ENCODE results near the gene NPAS3. TPM values are rescaled to one million over a fixed set of nuclear protein-coding genes. Genes with fewer than 3 reads are reported as not detected.

NPAS3 gene
- total and polyA plus RNA-seq, 4 experiments from 2014 or later = not detected

DNA sequence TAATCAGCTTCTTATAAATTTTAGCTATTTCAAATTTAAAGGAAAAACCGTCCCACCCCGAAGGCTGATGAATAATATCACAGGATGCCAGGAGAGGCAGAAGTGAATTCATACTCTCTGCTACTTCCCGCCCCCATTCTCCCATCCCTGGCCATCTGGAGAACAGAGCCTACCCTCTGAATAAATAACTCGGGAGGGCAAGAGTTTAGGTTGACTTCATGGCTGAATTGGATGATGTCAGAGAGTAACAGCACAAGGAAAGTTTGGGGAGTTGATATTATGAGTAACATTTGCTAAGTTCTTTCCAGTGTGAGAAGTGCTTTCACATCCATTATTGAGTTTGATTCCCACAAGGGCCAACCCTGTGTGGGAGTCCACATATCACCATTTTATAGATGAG, 770.6 kb downstream of the NPAS3 start:
- Mint-ChIP-seq H3K27ac (no peak overlapping the region), H3K36me3 (no peaks in the 10 kb centered on the region), H3K9me3 (peaks cover 0 to 2% (median 0%) of the 10 kb centered on the region in 8 donors), H3K4me1 (no peaks in the 10 kb centered on the region), H3K27me3 (no peaks in the 10 kb centered on the region), H3K4me3 (no peak overlapping the region)
- CTCF ChIA-PET (ENCODE audit: partially characterized antibody) = no interaction called here
- DNase-seq = no peak
- POLR2A ChIA-PET (ENCODE audit: partially characterized antibody) = no interaction called here
- intact Hi-C loops (cut with micrococcal nuclease) = no loop called here
- Histone ChIP-seq H3K36me3 (ENCODE audit: insufficient read depth, low read length) (no peaks in the 10 kb centered on the region), H3K9me3 (ENCODE audit: control insufficient read depth in 1 of 2, low read length in 2 of 2) (no peaks in the 10 kb centered on the region), H3K27ac (ENCODE audit: low read depth, low read length) (no peak overlapping the region), H3K4me3 (ENCODE audit: low read length in 2 of 2) (no peak overlapping the region), H3K4me1 (ENCODE audit: insufficient read depth, low read length) (no peaks in the 10 kb centered on the region), H3K27me3 (ENCODE audit: insufficient read depth, low read length) (no peaks in the 10 kb centered on the region)

DNA sequence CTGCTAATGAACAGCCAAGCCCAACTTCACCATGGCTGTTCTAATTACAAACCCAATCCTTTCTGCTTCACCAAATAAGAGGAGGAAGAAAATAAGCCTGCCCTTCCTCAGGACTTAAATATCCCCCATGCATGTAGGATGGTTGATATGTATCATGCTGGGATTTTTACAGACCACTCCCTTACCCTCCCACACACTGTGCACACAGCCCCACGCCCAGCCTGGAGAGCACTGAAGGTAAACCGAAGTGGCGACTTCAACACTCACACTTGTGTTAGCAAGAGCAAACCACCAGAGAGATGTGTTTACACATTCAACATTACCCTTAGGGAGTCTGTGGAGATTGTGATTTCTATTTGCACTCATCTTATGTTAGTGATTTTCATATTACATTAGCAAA, 771.0 kb downstream of the NPAS3 start:
- no peaks in the 10 kb centered on the region for H3K9me3 ChIP-seq (ENCODE audit: control insufficient read depth in 1 of 2, low read length in 2 of 2)
- ChIA-PET CTCF (ENCODE audit: partially characterized antibody) (no interaction called here), POLR2A (ENCODE audit: partially characterized antibody) (no interaction called here)
- Mint-ChIP-seq H3K27ac (no peak overlapping the region), H3K9me3 (peaks cover 0 to 2% (median 0%) of the 10 kb centered on the region in 8 donors), H3K36me3 (no peaks in the 10 kb centered on the region), H3K4me1 (no peaks in the 10 kb centered on the region), H3K4me3 (no peak overlapping the region), H3K27me3 (no peaks in the 10 kb centered on the region)
- no peaks in the 10 kb centered on the region for H3K36me3 ChIP-seq (ENCODE audit: insufficient read depth, low read length)
- DNase-seq = no peak
- intact Hi-C loops (cut with micrococcal nuclease) = no loop called here
- H3K27ac ChIP-seq (ENCODE audit: low read depth, low read length) = no peak overlapping the region
- no peaks in the 10 kb centered on the region for H3K4me1 ChIP-seq (ENCODE audit: insufficient read depth, low read length)
- H3K4me3 ChIP-seq (ENCODE audit: low read length in 2 of 2) = no peak overlapping the region
- no peaks in the 10 kb centered on the region for H3K27me3 ChIP-seq (ENCODE audit: insufficient read depth, low read length)

DNA sequence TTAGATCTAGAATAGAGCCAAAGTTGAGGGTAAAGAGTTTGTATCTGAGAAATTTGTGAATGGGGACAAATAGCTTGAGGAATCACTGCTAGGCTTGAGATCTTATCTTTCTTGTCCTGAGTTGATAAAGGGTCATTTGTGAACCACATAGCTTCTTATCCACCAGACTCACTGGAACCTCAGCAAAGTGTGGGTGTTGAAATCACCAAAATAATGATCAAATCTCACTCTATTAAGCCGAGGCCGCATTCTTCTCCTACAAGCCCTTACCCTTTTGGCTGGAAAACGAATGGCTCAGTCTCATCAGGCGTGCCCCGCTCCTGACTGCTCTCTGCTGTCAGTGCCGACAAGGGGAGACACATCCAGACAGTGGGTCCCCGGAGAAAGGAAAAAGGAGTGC, 771.6 kb downstream of the NPAS3 start:
- POLR2A ChIA-PET (ENCODE audit: partially characterized antibody) = no interaction called here
- Mint-ChIP-seq H3K4me1 (no peaks in the 10 kb centered on the region), H3K4me3 (no peak overlapping the region), H3K36me3 (no peaks in the 10 kb centered on the region), H3K27me3 (no peaks in the 10 kb centered on the region), H3K27ac (no peak overlapping the region), H3K9me3 (peaks cover 0 to 2% (median 0%) of the 10 kb centered on the region in 8 donors)
- no peak for DNase-seq
- intact Hi-C loops (cut with micrococcal nuclease) = no loop called here
- Histone ChIP-seq H3K4me3 (ENCODE audit: low read length in 2 of 2) (no peak overlapping the region), H3K27me3 (ENCODE audit: insufficient read depth, low read length) (no peaks in the 10 kb centered on the region), H3K9me3 (ENCODE audit: control insufficient read depth in 1 of 2, low read length in 2 of 2) (no peaks in the 10 kb centered on the region), H3K36me3 (ENCODE audit: insufficient read depth, low read length) (no peaks in the 10 kb centered on the region), H3K27ac (ENCODE audit: low read depth, low read length) (no peak overlapping the region), H3K4me1 (ENCODE audit: insufficient read depth, low read length) (no peaks in the 10 kb centered on the region)
- CTCF ChIA-PET (ENCODE audit: partially characterized antibody) = no interaction called here

DNA sequence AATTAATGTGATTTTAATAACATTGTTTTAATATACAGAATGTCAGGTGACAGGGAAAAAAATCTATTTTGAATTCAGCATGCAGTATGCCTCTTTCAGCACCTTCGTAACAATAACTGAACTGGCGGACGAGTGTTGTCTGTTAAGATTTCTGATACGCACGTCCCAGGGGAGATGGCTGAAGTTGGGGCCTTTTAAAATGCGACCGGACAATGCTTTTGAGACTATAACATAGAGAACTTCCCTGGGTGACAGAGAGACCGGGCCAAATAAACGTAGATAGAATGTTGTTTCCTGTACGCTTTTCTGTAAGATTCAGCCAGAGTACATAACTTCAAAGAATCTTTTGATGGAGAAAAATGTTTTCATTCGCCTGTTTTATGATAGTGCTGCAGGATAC, 772.5 kb downstream of the NPAS3 start:
- no peak overlapping the region for H3K27ac Mint-ChIP-seq
- Histone ChIP-seq H3K9me3 (ENCODE audit: control insufficient read depth in 1 of 2, low read length in 2 of 2) (no peaks in the 10 kb centered on the region), H3K27ac (ENCODE audit: low read depth, low read length) (no peak overlapping the region), H3K4me1 (ENCODE audit: insufficient read depth, low read length) (no peaks in the 10 kb centered on the region), H3K27me3 (ENCODE audit: insufficient read depth, low read length) (no peaks in the 10 kb centered on the region), H3K4me3 (ENCODE audit: low read length in 2 of 2) (no peak overlapping the region), H3K36me3 (ENCODE audit: insufficient read depth, low read length) (no peaks in the 10 kb centered on the region)
- ChIA-PET POLR2A (ENCODE audit: partially characterized antibody) (no interaction called here), CTCF (ENCODE audit: partially characterized antibody) (no interaction called here)
- no peak for DNase-seq
- no peaks in the 10 kb centered on the region for H3K36me3 Mint-ChIP-seq
- no peaks in the 10 kb centered on the region for H3K27me3 Mint-ChIP-seq
- H3K9me3 Mint-ChIP-seq = peaks cover 0 to 2% (median 0%) of the 10 kb centered on the region in 8 donors
- H3K4me3 Mint-ChIP-seq = no peak overlapping the region
- no peaks in the 10 kb centered on the region for H3K4me1 Mint-ChIP-seq
- intact Hi-C loops (cut with micrococcal nuclease) = no loop called here

DNA sequence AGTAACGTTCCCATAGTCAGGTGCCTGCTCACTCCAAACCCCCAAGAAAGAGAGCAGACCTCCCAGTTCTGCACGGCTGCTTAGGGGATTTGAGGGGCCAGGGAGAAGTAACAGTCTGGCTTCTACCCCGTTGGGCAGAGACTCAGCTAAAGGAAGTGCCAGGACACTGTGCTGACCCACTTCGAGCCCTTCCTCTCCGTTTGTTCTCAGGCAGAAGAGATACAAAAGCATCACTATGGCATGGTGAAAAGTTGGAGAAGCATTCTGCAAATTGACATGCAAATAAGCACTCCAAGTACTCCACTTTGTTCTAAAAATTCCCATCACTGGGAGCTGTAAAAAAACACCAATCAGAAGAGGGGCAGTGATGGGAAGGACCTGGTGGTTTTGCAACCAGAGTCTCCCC, 773.1 kb downstream of the NPAS3 start:
- Mint-ChIP-seq H3K27me3 (no peaks in the 10 kb centered on the region), H3K27ac (no peak overlapping the region), H3K36me3 (no peaks in the 10 kb centered on the region), H3K4me1 (no peaks in the 10 kb centered on the region), H3K9me3 (peaks cover 0 to 6% (median 0%) of the 10 kb centered on the region in 8 donors), H3K4me3 (no peak overlapping the region)
- no peak overlapping the region for H3K4me3 ChIP-seq (ENCODE audit: low read length in 2 of 2)
- ChIA-PET CTCF (ENCODE audit: partially characterized antibody) (no interaction called here), POLR2A (ENCODE audit: partially characterized antibody) (no interaction called here)
- no peak for DNase-seq
- intact Hi-C loops (cut with micrococcal nuclease) = no loop called here
- no peaks in the 10 kb centered on the region for H3K27me3 ChIP-seq (ENCODE audit: insufficient read depth, low read length)
- H3K4me1 ChIP-seq (ENCODE audit: insufficient read depth, low read length) = no peaks in the 10 kb centered on the region
- H3K27ac ChIP-seq (ENCODE audit: low read depth, low read length) = no peak overlapping the region
- no peaks in the 10 kb centered on the region for H3K9me3 ChIP-seq (ENCODE audit: control insufficient read depth in 1 of 2, low read length in 2 of 2)
- no peaks in the 10 kb centered on the region for H3K36me3 ChIP-seq (ENCODE audit: insufficient read depth, low read length)

DNA sequence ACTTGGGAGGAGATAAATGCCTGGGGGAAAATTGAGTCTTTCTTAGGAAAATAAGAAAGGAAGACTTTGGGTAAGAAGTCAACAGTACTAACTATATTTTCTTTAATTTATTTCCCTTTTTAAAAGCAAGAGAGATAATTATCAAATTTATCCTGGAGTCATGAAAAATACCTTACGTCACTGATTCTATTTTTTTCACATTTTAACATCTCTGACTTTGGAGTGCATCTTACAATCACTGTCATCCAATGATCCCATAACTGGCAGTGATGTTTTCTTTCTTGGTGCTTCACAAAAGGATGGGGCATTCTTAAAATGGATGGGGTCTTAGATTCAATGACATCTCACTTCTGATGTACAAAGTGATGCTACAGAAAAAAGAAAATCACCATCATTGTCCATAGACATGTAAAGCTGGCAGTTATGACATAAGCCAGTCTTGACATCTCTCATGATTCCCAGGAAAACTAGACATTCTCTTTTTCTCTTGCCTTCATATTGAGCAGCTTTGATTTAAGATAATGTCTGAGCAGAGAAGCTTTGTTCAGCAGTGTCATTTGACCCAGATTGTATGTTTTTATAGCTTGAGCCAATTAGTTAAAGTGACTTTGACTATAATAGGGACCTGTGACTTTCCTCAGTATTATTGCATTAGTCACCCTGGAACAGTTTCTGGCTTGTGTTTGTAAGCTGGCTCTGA, 776.0 kb downstream of the NPAS3 start:
- Histone ChIP-seq H3K9me3 (ENCODE audit: control insufficient read depth in 1 of 2, low read length in 2 of 2) (no peaks in the 10 kb centered on the region), H3K27me3 (ENCODE audit: insufficient read depth, low read length) (no peaks in the 10 kb centered on the region), H3K4me1 (ENCODE audit: insufficient read depth, low read length) (no peaks in the 10 kb centered on the region), H3K36me3 (ENCODE audit: insufficient read depth, low read length) (no peaks in the 10 kb centered on the region), H3K27ac (ENCODE audit: low read depth, low read length) (no peak overlapping the region), H3K4me3 (ENCODE audit: low read length in 2 of 2) (no peak overlapping the region)
- Mint-ChIP-seq H3K27ac (no peak overlapping the region), H3K4me1 (no peaks in the 10 kb centered on the region), H3K27me3 (no peaks in the 10 kb centered on the region), H3K36me3 (no peaks in the 10 kb centered on the region), H3K4me3 (no peak overlapping the region), H3K9me3 (peaks cover 0 to 6% (median 0%) of the 10 kb centered on the region in 8 donors)
- ChIA-PET CTCF (ENCODE audit: partially characterized antibody) (no interaction called here), POLR2A (ENCODE audit: partially characterized antibody) (no interaction called here)
- intact Hi-C loops (cut with micrococcal nuclease) = no loop called here
- DNase-seq = no peak

DNA sequence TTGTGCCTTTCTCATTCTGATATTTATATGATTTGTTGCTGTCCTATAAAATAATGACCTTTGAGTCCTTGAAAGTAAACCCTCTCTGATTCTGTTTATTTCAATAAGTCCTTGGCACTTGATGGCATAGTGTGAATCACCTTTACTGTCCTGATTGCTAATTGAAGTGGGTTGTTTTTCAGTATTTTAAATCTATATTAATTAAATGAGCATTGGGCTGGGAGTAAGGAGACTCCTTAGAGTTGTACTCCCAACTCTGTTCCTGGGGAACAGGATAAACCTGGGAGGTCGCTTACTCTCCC, 776.5 kb downstream of the NPAS3 start:
- intact Hi-C loops (cut with micrococcal nuclease) = no loop called here
- no peaks in the 10 kb centered on the region for H3K36me3 Mint-ChIP-seq

DNA sequence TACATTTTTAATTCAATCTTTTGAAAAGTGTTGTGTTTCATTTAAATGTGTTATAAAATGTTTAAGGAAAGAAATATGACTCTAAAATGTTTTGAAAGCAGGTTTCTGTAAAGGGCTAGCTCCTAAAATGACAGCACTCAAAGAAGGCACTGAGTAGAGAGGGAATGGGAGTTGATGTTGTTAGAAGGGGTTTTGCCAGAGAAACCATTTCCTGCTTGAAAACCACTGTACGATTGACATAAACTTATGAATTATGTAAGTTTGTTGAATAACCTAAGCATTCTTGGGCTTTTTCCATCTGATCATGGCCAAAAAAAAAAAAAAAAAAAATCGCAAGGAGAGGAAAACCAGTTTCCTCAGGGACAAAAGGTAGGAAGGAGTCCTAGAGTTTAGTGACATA, 778.2 kb downstream of the NPAS3 start:
- Histone ChIP-seq H3K36me3 (ENCODE audit: insufficient read depth, low read length) (no peaks in the 10 kb centered on the region), H3K9me3 (ENCODE audit: control insufficient read depth in 1 of 2, low read length in 2 of 2) (no peaks in the 10 kb centered on the region), H3K4me1 (ENCODE audit: insufficient read depth, low read length) (no peaks in the 10 kb centered on the region), H3K27me3 (ENCODE audit: insufficient read depth, low read length) (no peaks in the 10 kb centered on the region), H3K4me3 (ENCODE audit: low read length in 2 of 2) (no peak overlapping the region), H3K27ac (ENCODE audit: low read depth, low read length) (no peak overlapping the region)
- no peak overlapping the region for H3K27ac Mint-ChIP-seq
- CTCF ChIA-PET (ENCODE audit: partially characterized antibody) = no interaction called here
- no peaks in the 10 kb centered on the region for H3K27me3 Mint-ChIP-seq
- intact Hi-C loops (cut with micrococcal nuclease) = no loop called here
- no peaks in the 10 kb centered on the region for H3K4me1 Mint-ChIP-seq
- DNase-seq = no peak
- no peak overlapping the region for H3K4me3 Mint-ChIP-seq
- H3K36me3 Mint-ChIP-seq = no peaks in the 10 kb centered on the region
- POLR2A ChIA-PET (ENCODE audit: partially characterized antibody) = no interaction called here
- H3K9me3 Mint-ChIP-seq = peaks cover 0 to 6% (median 0%) of the 10 kb centered on the region in 8 donors

More for the DNA sequence above, 776.5 kb downstream of the NPAS3 start:
- Histone ChIP-seq H3K4me1 (ENCODE audit: insufficient read depth, low read length) (no peaks in the 10 kb centered on the region), H3K36me3 (ENCODE audit: insufficient read depth, low read length) (no peaks in the 10 kb centered on the region), H3K27me3 (ENCODE audit: insufficient read depth, low read length) (no peaks in the 10 kb centered on the region), H3K9me3 (ENCODE audit: control insufficient read depth in 1 of 2, low read length in 2 of 2) (no peaks in the 10 kb centered on the region), H3K4me3 (ENCODE audit: low read length in 2 of 2) (no peak overlapping the region), H3K27ac (ENCODE audit: low read depth, low read length) (no peak overlapping the region)
- no peak for DNase-seq
- ChIA-PET POLR2A (ENCODE audit: partially characterized antibody) (no interaction called here), CTCF (ENCODE audit: partially characterized antibody) (no interaction called here)
- H3K4me3 Mint-ChIP-seq = no peak overlapping the region
- peaks cover 0 to 6% (median 0%) of the 10 kb centered on the region in 8 donors for H3K9me3 Mint-ChIP-seq
- no peaks in the 10 kb centered on the region for H3K4me1 Mint-ChIP-seq
- no peak overlapping the region for H3K27ac Mint-ChIP-seq
- no peaks in the 10 kb centered on the region for H3K27me3 Mint-ChIP-seq

Measured in CD4-positive, alpha-beta memory T cell (primary cell).